ENCODE results near the gene NPHP4.

- TF ChIP-seq CTCF (IDR thresholded peaks at IDR 0.05; ENCODE audit: low read depth, low read length, poor library complexity, severe bottlenecking): no peak
- no peak for TF ChIP-seq EZH2phosphoT487 (IDR thresholded peaks at IDR 0.05; ENCODE audit: borderline replicate concordance, low read length)
These were observed 36.7 kb downstream of the NPHP4 start for GRCh38 chr1:5955479-5955977.
